Suprapubic skin (tissue), 4 donors: ENCODE results near the gene SPRED2.

Source experiments
- CTCF ChIP-seq, 2 donors: fragments of 200-600 bp in 1 of 2; fragments of 450-650 bp in 1 of 2; sonication (generic) in 1 of 2; IDR thresholded peaks; one replicate each; pipeline ENCODE4 v1.5.1; 2016 to 2019; ENCODE audit warnings: antibody characterized with exemption in 2 of 2, mild to moderate bottlenecking in 1 of 2, moderate library complexity in 1 of 2
- EP300 ChIP-seq: sonication (generic); formaldehyde crosslinking; IDR thresholded peaks from one replicate; pipeline ENCODE4 v1.6.1; 2017; ENCODE audit warnings: antibody characterized with exemption
- POLR2A ChIP-seq, 2 donors: fragments of 450-650 bp; IDR thresholded peaks; one replicate each; pipeline ENCODE4 v1.6.1; 2017; ENCODE audit warnings: antibody characterized with exemption in 2 of 2, mild to moderate bottlenecking in 2 of 2, moderate library complexity in 2 of 2
- POLR2AphosphoS5 ChIP-seq, 3 donors: sonication (generic); formaldehyde crosslinking; IDR thresholded peaks; one replicate each; pipeline ENCODE4 v1.6.1; 2017; ENCODE audit warnings: antibody characterized with exemption in 3 of 3

- TF ChIP-seq CTCF (IDR thresholded peaks at IDR 0.05) (no peak), POLR2A (IDR thresholded peaks at IDR 0.05) (no peak), POLR2AphosphoS5 (IDR thresholded peaks at IDR 0.05) (no peak), EP300 (no peak)
Measured at GRCh38 chr2:65436824-65437221, 4.4 kb upstream of the SPRED2 start.
